Measurements from ENCODE around the gene NIPAL4. TPM values are rescaled to one million over a fixed set of nuclear protein-coding genes. Genes with fewer than 3 reads are reported as not detected.

NIPAL4 gene
- total RNA-seq, 1 experiment from 2014 or later: 0.86 TPM

DNA sequence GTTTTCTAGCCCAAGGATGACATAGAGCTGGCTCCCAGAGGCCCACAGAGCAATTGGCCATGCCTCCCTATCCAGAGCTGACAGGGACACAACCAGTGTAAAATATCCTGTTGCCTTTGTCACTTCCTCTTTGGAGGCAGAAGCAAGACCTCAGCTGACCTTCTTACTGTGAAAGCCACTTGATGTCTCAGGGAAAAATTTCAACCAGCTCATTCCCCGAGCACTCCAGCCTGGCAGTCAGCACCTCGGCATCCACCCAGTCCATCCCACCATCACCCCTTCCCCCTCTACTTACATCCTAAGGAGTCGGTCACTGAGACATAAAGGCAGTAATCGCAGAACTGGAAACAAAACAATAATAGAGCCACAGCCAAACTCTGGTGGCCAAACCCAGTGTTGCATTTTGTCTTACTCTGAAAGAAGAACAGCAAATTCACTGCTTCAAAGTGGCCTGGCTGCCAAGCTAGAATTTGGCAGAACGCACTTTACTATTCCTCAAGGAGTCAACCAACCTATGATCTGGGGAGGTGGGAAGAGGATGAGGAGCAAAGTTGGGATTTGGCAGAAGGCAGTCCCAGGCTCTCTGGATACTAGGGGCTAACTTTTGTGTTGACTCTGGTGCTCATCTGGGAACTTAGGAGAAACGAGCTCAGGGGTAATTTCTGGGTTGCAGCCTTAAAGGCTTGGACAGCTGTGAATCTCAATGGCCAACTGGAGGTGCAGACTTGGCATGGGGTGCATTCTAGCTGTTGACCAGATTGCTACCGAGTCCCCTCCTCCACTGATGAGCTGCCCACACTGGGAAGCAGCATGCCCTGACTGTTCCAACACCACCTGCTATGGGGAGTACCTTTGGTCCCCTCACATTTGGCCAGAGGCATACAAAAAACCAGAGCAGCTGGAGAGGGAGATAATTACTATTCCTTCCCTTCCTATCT, 13.6 kb downstream of the NIPAL4 start:
- intact Hi-C loops (cut with micrococcal nuclease; ENCODE audit: unreplicated experiment): no loop called here
- H3K9me3 Mint-ChIP-seq (ENCODE audit: unreplicated experiment): no peaks in the 10 kb centered on the region
- peaks cover 15% of the 10 kb centered on the region for H3K36me3 Mint-ChIP-seq (ENCODE audit: insufficient read depth, unreplicated experiment)
- peaks cover 12% of the 10 kb centered on the region for H3K4me1 ChIP-seq
- no peak overlapping the region for H3K4me3 Mint-ChIP-seq (ENCODE audit: unreplicated experiment)
- no peak for DNase-seq
- ChIA-PET CTCF (interaction anchor here (0.5 to 0.7 kb wide), 2 partner anchors 83 to 144 kb away, joined by 3 read pairs; no protein-coding TSS in a partner anchor), POLR2A (no interaction called here)
- TF ChIP-seq, protein P1, sequence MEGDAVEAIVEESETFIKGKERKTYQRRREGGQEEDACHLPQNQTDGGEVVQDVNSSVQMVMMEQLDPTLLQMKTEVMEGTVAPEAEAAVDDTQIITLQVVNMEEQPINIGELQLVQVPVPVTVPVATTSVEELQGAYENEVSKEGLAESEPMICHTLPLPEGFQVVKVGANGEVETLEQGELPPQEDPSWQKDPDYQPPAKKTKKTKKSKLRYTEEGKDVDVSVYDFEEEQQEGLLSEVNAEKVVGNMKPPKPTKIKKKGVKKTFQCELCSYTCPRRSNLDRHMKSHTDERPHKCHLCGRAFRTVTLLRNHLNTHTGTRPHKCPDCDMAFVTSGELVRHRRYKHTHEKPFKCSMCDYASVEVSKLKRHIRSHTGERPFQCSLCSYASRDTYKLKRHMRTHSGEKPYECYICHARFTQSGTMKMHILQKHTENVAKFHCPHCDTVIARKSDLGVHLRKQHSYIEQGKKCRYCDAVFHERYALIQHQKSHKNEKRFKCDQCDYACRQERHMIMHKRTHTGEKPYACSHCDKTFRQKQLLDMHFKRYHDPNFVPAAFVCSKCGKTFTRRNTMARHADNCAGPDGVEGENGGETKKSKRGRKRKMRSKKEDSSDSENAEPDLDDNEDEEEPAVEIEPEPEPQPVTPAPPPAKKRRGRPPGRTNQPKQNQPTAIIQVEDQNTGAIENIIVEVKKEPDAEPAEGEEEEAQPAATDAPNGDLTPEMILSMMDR (IDR thresholded peaks at IDR 0.05; ENCODE audit: insufficient read depth in 1 of 2, low read depth in 1 of 2, low read length in 1 of 2, severe bottlenecking in 1 of 2, unreplicated experiment in 1 of 2): no peak
- H3K27me3 Mint-ChIP-seq (ENCODE audit: insufficient read depth, unreplicated experiment): no peaks in the 10 kb centered on the region
- no TSS peak for BruUV-seq (replicated peaks)
- peak overlapping the region; percentile 29 for H3K27ac Mint-ChIP-seq (ENCODE audit: unreplicated experiment)
- no peaks in the 10 kb centered on the region for H3K36me3 ChIP-seq (ENCODE audit: control insufficient read depth, insufficient read depth, low read length)
- no peak overlapping the region for H3K4me3 ChIP-seq (ENCODE audit: low read depth, low read length)
- H3K4me1 Mint-ChIP-seq (ENCODE audit: low read depth, unreplicated experiment): peaks cover 18% of the 10 kb centered on the region
- H3K9me3 ChIP-seq: no peaks in the 10 kb centered on the region
- no peaks in the 10 kb centered on the region for H3K27me3 ChIP-seq (replicated peaks; ENCODE audit: control insufficient read depth, insufficient read depth, low read length)

DNA sequence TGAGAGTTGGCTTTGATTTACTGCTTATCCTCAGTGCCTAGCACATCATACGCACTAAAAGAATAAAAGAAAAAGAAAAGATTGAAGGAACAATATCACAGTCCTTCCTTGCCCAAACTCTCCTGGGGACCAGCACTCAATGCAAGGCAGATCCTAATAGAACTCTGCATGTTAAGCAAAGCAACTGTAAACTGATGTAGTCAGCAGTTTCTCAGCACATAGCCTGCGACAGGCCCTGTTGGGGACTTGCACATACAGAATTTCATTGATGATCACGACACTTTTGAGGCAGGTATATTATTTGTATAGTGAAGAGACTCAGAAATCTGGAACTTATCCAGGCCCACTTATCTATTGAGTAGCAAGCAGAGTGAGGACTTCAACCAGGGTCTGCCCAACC, 15.4 kb downstream of the NIPAL4 start:
- H3K27ac Mint-ChIP-seq (ENCODE audit: unreplicated experiment): no peak overlapping the region
- no peaks in the 10 kb centered on the region for H3K27me3 Mint-ChIP-seq (ENCODE audit: insufficient read depth, unreplicated experiment)
- no peaks in the 10 kb centered on the region for H3K9me3 Mint-ChIP-seq (ENCODE audit: unreplicated experiment)
- Histone ChIP-seq H3K4me3 (ENCODE audit: low read depth, low read length) (no peak overlapping the region), H3K27me3 (replicated peaks; ENCODE audit: control insufficient read depth, insufficient read depth, low read length) (no peaks in the 10 kb centered on the region), H3K9me3 (no peaks in the 10 kb centered on the region), H3K4me1 (peaks cover 12% of the 10 kb centered on the region), H3K36me3 (ENCODE audit: control insufficient read depth, insufficient read depth, low read length) (no peaks in the 10 kb centered on the region)
- no TSS peak for BruUV-seq (replicated peaks)
- ChIA-PET POLR2A (no interaction called here), CTCF (no interaction called here)
- H3K36me3 Mint-ChIP-seq (ENCODE audit: insufficient read depth, unreplicated experiment): peaks cover 15% of the 10 kb centered on the region
- TF ChIP-seq, protein P1 (IDR thresholded peaks at IDR 0.05; ENCODE audit: insufficient read depth in 1 of 2, low read depth in 1 of 2, low read length in 1 of 2, severe bottlenecking in 1 of 2, unreplicated experiment in 1 of 2): no peak
- intact Hi-C loops (cut with micrococcal nuclease; ENCODE audit: unreplicated experiment): loop anchor here (5.0 kb wide), 1 partner anchor 328 kb away; no protein-coding TSS in a partner anchor
- H3K4me3 Mint-ChIP-seq (ENCODE audit: unreplicated experiment): no peak overlapping the region
- no peak for DNase-seq
- H3K4me1 Mint-ChIP-seq (ENCODE audit: low read depth, unreplicated experiment): peaks cover 26% of the 10 kb centered on the region

DNA sequence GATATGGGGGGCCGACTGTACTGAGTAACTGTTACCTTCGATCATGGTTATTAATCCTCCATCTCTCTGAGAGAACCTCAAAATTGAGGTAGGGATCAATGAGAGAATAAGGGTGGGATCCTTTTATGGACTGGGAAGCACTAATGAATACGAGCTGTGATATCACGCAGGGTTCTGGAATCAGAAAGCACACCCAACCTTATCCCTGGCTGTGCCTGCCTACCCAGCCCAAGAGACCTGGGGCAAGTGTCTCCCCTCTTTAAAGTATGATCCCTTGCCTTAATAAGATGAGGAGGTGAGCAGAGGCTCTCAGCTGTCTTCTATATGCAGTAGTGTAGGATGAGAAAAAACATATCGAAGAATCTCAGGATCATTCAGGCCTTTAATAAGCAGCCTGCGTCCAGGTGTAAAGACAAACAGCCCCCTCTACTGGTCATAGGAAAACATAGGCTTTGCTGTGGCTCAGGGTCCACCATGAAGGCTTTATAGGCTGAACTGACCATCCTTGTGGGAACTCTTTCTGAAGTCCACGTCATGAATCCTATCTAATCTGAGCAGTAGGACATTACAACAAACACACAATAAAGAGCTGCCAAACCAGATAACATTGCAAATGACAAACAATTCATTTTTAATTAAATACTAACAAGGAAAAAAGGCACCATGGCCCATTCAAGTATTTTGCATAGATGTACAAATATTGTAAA, 16.8 kb downstream of the NIPAL4 start:
- POLR2A ChIA-PET: no interaction called here
- Mint-ChIP-seq H3K4me1 (ENCODE audit: low read depth, unreplicated experiment) (peaks cover 26% of the 10 kb centered on the region), H3K36me3 (ENCODE audit: insufficient read depth, unreplicated experiment) (peaks cover 20% of the 10 kb centered on the region), H3K9me3 (ENCODE audit: unreplicated experiment) (no peaks in the 10 kb centered on the region), H3K4me3 (ENCODE audit: unreplicated experiment) (no peak overlapping the region), H3K27me3 (ENCODE audit: insufficient read depth, unreplicated experiment) (no peaks in the 10 kb centered on the region), H3K27ac (ENCODE audit: unreplicated experiment) (no peak overlapping the region)
- CTCF ChIA-PET: interaction anchor here (1.4 kb wide), 1 partner anchor 148 kb away, joined by 6 read pairs; no protein-coding TSS in a partner anchor
- H3K4me3 ChIP-seq (ENCODE audit: low read depth, low read length): no peak overlapping the region
- no TSS peak for BruUV-seq (replicated peaks)
- no peaks in the 10 kb centered on the region for H3K9me3 ChIP-seq
- peak; percentile 56 to 67 for DNase-seq
- peaks cover 12% of the 10 kb centered on the region for H3K4me1 ChIP-seq
- no peaks in the 10 kb centered on the region for H3K27me3 ChIP-seq (replicated peaks; ENCODE audit: control insufficient read depth, insufficient read depth, low read length)
- H3K36me3 ChIP-seq (ENCODE audit: control insufficient read depth, insufficient read depth, low read length): no peaks in the 10 kb centered on the region
- TF ChIP-seq, protein P1 (IDR thresholded peaks at IDR 0.05; ENCODE audit: insufficient read depth in 1 of 2, low read depth in 1 of 2, low read length in 1 of 2, severe bottlenecking in 1 of 2, unreplicated experiment in 1 of 2): peak; percentile 78 to 83
- intact Hi-C loops (cut with micrococcal nuclease; ENCODE audit: unreplicated experiment): loop anchor here (1.0 to 5.0 kb wide), 6 partner anchors 46 to 330 kb away; no protein-coding TSS in a partner anchor
